Spleen (tissue), 13 donors: ENCODE results near the gene FGD4. TPM values are rescaled to one million over a fixed set of nuclear protein-coding genes. Genes with fewer than 3 reads are reported as not detected.

ENCODE experiments used
- DNase-seq: peaks from one replicate; pipeline ENCODE4 v3.0.0-alpha.2; 2020
- H3K27ac ChIP-seq, 8 donors: fragments of 200-600 bp; sonication (generic) in 7 of 8; 1 replicate in 4 of 8; 2 replicates in 4 of 8; pipeline versions ENCODE4 v1.5.0 to v1.8.0; 2016 to 2021; ENCODE audit warnings: inconsistent platforms in 4 of 8, mild to moderate bottlenecking in 4 of 8, moderate library complexity in 1 of 8
- H3K27me3 ChIP-seq, 7 donors: fragments of 200-600 bp; sonication (generic) in 6 of 7; replicated peaks in 1 of 7; 1 replicate in 4 of 7; 2 replicates in 3 of 7; pipeline versions ENCODE4 v1.5.0 to v1.8.0; 2016 to 2021; ENCODE audit warnings: inconsistent platforms in 3 of 7, mild to moderate bottlenecking in 1 of 7
- H3K36me3 ChIP-seq, 6 donors: fragments of 200-600 bp; sonication (generic) in 5 of 6; 1 replicate in 4 of 6; 2 replicates in 2 of 6; pipeline versions ENCODE4 v1.5.0 to v1.8.0; 2016 to 2021; ENCODE audit warnings: inconsistent platforms in 2 of 6
- H3K4me1 ChIP-seq, 6 donors: fragments of 200-600 bp; sonication (generic) in 5 of 6; 1 replicate in 3 of 6; 2 replicates in 3 of 6; pipeline versions ENCODE4 v1.5.0 to v1.8.0; 2016 to 2021; ENCODE audit warnings: inconsistent platforms in 3 of 6
- H3K4me3 ChIP-seq, 8 donors: fragments of 200-600 bp; sonication (generic) in 7 of 8; 1 replicate in 4 of 8; 2 replicates in 4 of 8; pipeline versions ENCODE4 v1.5.0 to v1.8.0; 2016 to 2021; ENCODE audit warnings: inconsistent platforms in 4 of 8, mild to moderate bottlenecking in 4 of 8, moderate library complexity in 2 of 8
- H3K9me3 ChIP-seq, 8 donors: fragments of 200-600 bp; sonication (generic) in 7 of 8; 1 replicate in 4 of 8; 2 replicates in 4 of 8; pipeline versions ENCODE4 v1.5.0 to v1.8.0; 2016 to 2021; ENCODE audit warnings: inconsistent platforms in 4 of 8
- POLR2A ChIP-seq, 3 donors: fragments of 450-650 bp; IDR thresholded peaks; one replicate each; pipeline ENCODE4 v1.5.1; 2017; ENCODE audit warnings: antibody characterized with exemption in 3 of 3, mild to moderate bottlenecking in 1 of 3
- POLR2AphosphoS5 ChIP-seq, 3 donors: sonication (generic); formaldehyde crosslinking; IDR thresholded peaks; one replicate each; pipeline ENCODE4 v1.5.1; 2017; ENCODE audit warnings: antibody characterized with exemption in 3 of 3
- WGBS, 5 donors: extraction: QIAGEN DNeasy Blood & Tissue Kit in 3 of 5; methylation state at CpG; one replicate each; pipeline versions ENCODE4 v1.1.5 to v1.1.7; 2013 to 2018; 5-methylcytosine and 5-hydroxymethylcytosine counted together
- intact Hi-C: fragments of 100-400 bp; cut with DNase I; formaldehyde crosslinking; loops from one replicate; pipeline ENCODE4 v1.15.0; 2023; ENCODE audit warnings: low total_unique reads
- long read RNA-seq, 2 donors: transcript quantifications; one replicate each; lab custom pipeline, GENCODE V29; 2026
- polyA plus RNA-seq, 3 donors: library from polyadenylated mRNA; stranded (reverse); fragments of 200-250 nt; gene quantifications; one replicate each; pipeline ENCODE4 v1.2.1, GENCODE V29; 2013
- total RNA-seq, 7 donors: library from RNA; depleted of rRNA in 3 of 7; stranded (reverse); fragments of >200 nt in 3 of 7; fragmentation: NEBNext Ultra II Directional in 4 of 7; extraction: Animal tissue kit (Norgen Biotek cat#: 25700) in 4 of 7; gene quantifications; one replicate each; pipeline versions ENCODE4 v1.1.0 to v1.2.1, GENCODE V29; 2016 to 2021
- TF ChIP-seq, protein P1 (sequence below), 11 experiments: fragments of 200-600 bp in 7 of 11; fragments of 450-650 bp in 4 of 11; sonication (generic) in 4 of 11; IDR thresholded peaks in 8 of 11; conservative IDR thresholded peaks in 3 of 11; 1 replicate in 7 of 11; 2 replicates in 4 of 11; pipeline versions ENCODE4 v1.4.0 to v1.8.0; 2016 to 2021; ENCODE audit warnings: antibody characterized with exemption in 11 of 11, inconsistent platforms in 4 of 11, mild to moderate bottlenecking in 1 of 11
- donor health status: healthy with polysubstance abuse.
- donor health status: DM: no; HTN: no; CAD: no; lungs with moderate emphysema.
- donor health status: DM: no; HTN: no; CAD: no.
- donor health status: Bipolar disorder and iron deficiency.
- donor health status: healthy.
- donor health status: DM: no; HTN: no; CAD: no.
- donor health status: DM: yes; HTN: yes; CAD: no.

Gene FGD4
- 10 to 100 TPM; 18.3 to 44.4 (median 36.7) TPM for total RNA-seq
- polyA plus RNA-seq, result 1 to 10 TPM; 1.0 to 3.1 (median 1.2) TPM
- long read RNA-seq, donor 1, result 0 reads
- long read RNA-seq, donor 2, result 0 reads

DNA sequence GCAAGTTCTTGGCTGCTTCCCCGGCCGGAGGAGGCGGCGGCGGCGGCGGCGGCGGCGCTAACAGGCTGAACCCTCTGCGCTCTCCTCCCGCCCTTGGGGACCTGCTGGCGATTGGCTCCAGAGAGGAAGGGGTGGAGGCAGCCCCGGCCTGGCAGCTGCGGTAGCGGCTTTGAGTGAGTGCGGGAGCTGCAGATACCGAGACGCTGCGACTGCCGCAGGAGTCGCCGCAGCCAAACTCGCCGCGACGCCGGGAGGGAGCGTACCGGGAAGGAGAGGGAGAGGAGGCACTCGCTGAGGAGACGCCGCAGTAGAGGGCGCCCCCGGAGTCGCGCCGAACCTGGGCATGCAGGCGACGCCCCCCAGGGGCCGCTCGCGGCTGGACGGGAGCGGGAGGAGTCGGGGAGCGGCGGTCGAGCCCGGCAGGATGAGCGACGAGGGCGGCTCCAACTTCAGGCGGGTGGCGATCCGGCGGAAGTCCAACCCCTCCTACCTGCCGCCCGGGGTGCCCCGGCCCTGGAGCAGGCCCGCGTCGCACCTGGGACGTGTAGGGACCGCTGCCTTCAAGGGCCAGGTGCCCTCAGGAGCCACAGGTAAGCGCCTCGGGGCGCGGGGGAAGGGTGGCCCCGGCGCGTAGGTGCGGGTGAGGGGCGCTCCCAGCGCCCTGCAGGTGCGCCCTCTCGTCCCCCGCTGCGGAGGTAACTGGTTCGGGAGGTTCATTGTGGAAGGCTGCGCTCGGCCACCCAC lies at the start of gene FGD4:
TSS of gene FGD4 (plus strand) at position 189 of the 744 bp plus-strand sequence.
- H3K4me1 ChIP-seq, result peaks cover 0 to 32% (median 18%) of the 10 kb centered on the region in 6 donors
- H3K4me3 ChIP-seq, result peak within 1 kb of the TSS; percentile 67 to 87 (median 73)
- 0 to 2% (median 1%) methylated on average over 11 to 82 of the region's 82 CpGs for WGBS, 5 donors
- H3K27me3 ChIP-seq, result peaks cover 0 to 56% (median 11%) of the 10 kb centered on the region in 7 donors
- no peaks in the 10 kb centered on the region for H3K9me3 ChIP-seq
- peak; percentile 94 for DNase-seq
- no peak for TF ChIP-seq POLR2A (IDR thresholded peaks at IDR 0.05)
- TF ChIP-seq, protein P1, sequence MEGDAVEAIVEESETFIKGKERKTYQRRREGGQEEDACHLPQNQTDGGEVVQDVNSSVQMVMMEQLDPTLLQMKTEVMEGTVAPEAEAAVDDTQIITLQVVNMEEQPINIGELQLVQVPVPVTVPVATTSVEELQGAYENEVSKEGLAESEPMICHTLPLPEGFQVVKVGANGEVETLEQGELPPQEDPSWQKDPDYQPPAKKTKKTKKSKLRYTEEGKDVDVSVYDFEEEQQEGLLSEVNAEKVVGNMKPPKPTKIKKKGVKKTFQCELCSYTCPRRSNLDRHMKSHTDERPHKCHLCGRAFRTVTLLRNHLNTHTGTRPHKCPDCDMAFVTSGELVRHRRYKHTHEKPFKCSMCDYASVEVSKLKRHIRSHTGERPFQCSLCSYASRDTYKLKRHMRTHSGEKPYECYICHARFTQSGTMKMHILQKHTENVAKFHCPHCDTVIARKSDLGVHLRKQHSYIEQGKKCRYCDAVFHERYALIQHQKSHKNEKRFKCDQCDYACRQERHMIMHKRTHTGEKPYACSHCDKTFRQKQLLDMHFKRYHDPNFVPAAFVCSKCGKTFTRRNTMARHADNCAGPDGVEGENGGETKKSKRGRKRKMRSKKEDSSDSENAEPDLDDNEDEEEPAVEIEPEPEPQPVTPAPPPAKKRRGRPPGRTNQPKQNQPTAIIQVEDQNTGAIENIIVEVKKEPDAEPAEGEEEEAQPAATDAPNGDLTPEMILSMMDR (IDR thresholded peaks at IDR 0.05 in 8 of 11, conservative IDR thresholded peaks at IDR 0.05 in 3 of 11), result peak in 6 of 11 experiments; percentile 23 to 57 (median 32)
- peak; percentile 58 to 91 (median 86) for TF ChIP-seq POLR2AphosphoS5 (IDR thresholded peaks at IDR 0.05)
- peak within 1 kb of the TSS in 5 of 8 donors; percentile 36 to 75 (median 69) for H3K27ac ChIP-seq
- intact Hi-C loops, result no loop called here
- no peaks in the 10 kb centered on the region for H3K36me3 ChIP-seq

GRCh38 chr12:32353540-32353939 lies 45.8 kb upstream of the FGD4 start:
- DNase-seq, result no peak
- intact Hi-C loops, result no loop called here
- Histone ChIP-seq H3K4me3 (no peak overlapping the region), H3K4me1 (no peaks in the 10 kb centered on the region), H3K27ac (no peak overlapping the region), H3K36me3 (peaks cover 0 to 12% (median 0%) of the 10 kb centered on the region in 6 donors), H3K9me3 (no peaks in the 10 kb centered on the region), H3K27me3 (no peaks in the 10 kb centered on the region)
- WGBS, 5 donors, result 66 to 90% (median 88%) methylated on average over 1 of the region's 1 CpG
- TF ChIP-seq POLR2A (IDR thresholded peaks at IDR 0.05), result no peak
- TF ChIP-seq POLR2AphosphoS5 (IDR thresholded peaks at IDR 0.05), result no peak
- TF ChIP-seq, protein P1 (IDR thresholded peaks at IDR 0.05 in 8 of 11, conservative IDR thresholded peaks at IDR 0.05 in 3 of 11), result no peak

DNA sequence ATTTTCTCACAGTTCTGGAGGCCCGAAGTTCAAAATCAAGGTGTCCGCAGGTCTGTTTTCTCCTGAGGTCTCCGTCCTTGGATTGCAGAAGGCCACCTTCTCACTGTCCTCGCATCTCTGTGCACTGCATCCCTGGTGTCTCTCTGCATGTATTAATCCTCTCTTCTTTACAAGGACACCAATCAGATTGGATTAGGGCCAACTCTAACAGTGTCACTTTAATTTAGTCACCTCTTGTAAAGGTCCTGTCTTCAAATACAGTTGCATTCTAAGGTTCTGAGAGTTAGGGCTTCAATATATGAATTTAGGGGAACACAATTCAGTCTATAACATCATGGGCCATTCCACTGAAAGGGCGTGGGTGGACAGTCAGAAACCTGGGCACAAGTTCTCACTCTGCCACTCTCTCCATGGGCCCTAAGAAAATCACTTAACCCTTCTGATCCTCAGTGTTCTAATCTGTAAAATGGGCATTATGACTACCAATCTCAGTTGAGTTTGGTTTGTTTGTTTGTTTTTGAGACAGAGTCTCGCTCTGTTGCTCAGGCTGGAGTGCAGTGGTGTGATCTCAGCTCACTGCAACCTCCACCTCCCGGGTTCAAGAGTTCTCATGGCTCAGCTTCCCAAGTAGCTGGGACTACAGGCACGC lies 41.6 kb upstream of the FGD4 start:
- Histone ChIP-seq H3K36me3 (no peaks in the 10 kb centered on the region), H3K27ac (no peak overlapping the region), H3K9me3 (no peaks in the 10 kb centered on the region), H3K4me1 (no peaks in the 10 kb centered on the region), H3K27me3 (no peaks in the 10 kb centered on the region), H3K4me3 (no peak overlapping the region)
- no peak for DNase-seq
- intact Hi-C loops, result no loop called here
- TF ChIP-seq POLR2AphosphoS5 (IDR thresholded peaks at IDR 0.05), result no peak
- TF ChIP-seq, protein P1 (IDR thresholded peaks at IDR 0.05 in 8 of 11, conservative IDR thresholded peaks at IDR 0.05 in 3 of 11), result no peak
- no peak for TF ChIP-seq POLR2A (IDR thresholded peaks at IDR 0.05)
- 95 to 100% (median 96%) methylated on average over 8 of the region's 8 CpGs for WGBS, 5 donors

DNA sequence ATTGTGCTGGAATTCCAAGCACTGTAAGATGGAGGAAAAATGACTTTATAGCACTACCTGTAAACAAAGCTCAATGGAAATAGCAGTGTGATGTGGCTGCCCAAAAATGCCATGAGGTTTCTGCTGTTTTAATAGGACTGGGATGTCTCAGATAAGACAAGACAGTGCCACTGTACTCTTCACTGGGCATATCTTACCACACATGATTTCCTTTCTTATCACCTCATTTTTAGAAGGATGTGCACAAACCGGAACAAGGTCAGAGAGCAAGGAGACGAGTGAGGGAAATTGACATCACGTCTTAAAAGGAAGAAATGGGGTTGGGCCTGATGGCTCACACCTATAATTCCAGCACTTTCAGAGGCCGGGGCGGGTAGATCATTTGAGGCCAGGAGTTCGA lies 38.4 kb upstream of the FGD4 start:
- Histone ChIP-seq H3K27ac (no peak overlapping the region), H3K4me3 (no peak overlapping the region), H3K36me3 (no peaks in the 10 kb centered on the region), H3K4me1 (no peaks in the 10 kb centered on the region), H3K9me3 (no peaks in the 10 kb centered on the region), H3K27me3 (no peaks in the 10 kb centered on the region)
- WGBS, 5 donors, result 75 to 86% (median 79%) methylated on average over 6 of the region's 6 CpGs
- DNase-seq, result no peak
- TF ChIP-seq, protein P1 (IDR thresholded peaks at IDR 0.05 in 8 of 11, conservative IDR thresholded peaks at IDR 0.05 in 3 of 11), result no peak
- intact Hi-C loops, result loop anchor here (10.0 kb wide), 1 partner anchor 304 kb away; no protein-coding TSS in a partner anchor
